Fibroblast of pulmonary artery (primary cell): ENCODE results near the gene IL23A.

Experiments
- DNase-seq: peaks from one replicate; pipeline ENCODE4 v3.0.0-alpha.2; 2010; ENCODE audit warnings: low read depth
- H3K4me3 ChIP-seq: replicated peaks from 2 replicates; pipeline ENCODE4 v1.5.1; 2011; ENCODE audit warnings: low read depth, mild to moderate bottlenecking, control low read depth, low read length, moderate library complexity
- CTCF ChIP-seq: IDR thresholded peaks from 2 replicates; pipeline ENCODE4 v1.5.1; 2011; ENCODE audit warnings: mild to moderate bottlenecking, control low read depth, low read length, inconsistent platforms; ENCODE audit errors: missing control alignments

Gene IL23A

GRCh38 chr12:56348776-56349175, 10.1 kb downstream of the IL23A start:
- H3K4me3 ChIP-seq = no peak overlapping the region
- TF ChIP-seq CTCF = no peak
- DNase-seq = no peak

- no peak for DNase-seq
- no peak for TF ChIP-seq CTCF
Observed at GRCh38 chr12:56350662-56351061, 12.0 kb downstream of the IL23A start.

GRCh38 chr12:56351325-56351724, 12.6 kb downstream of the IL23A start:
- no peak for DNase-seq
- no peak overlapping the region for H3K4me3 ChIP-seq
- TF ChIP-seq CTCF = no peak

More at GRCh38 chr12:56350662-56351061, 12.0 kb downstream of the IL23A start:
- no peak overlapping the region for H3K4me3 ChIP-seq

- TF ChIP-seq CTCF = no peak
Observed at GRCh38 chr12:56358836-56359532, 20.3 kb downstream of the IL23A start.

GRCh38 chr12:56359851-56360767, 21.4 kb downstream of the IL23A start, which contains the start of gene STAT2:
Gene STAT2, minus strand, starts transcription at chr12:56360107. Its CDS starts 3,536 bp downstream, at chr12:56356571.
- peak; percentile 100 for DNase-seq
- peak within 1 kb of the TSS; percentile 99 for H3K4me3 ChIP-seq
- TF ChIP-seq CTCF = no peak

More at GRCh38 chr12:56358836-56359532, 20.3 kb downstream of the IL23A start:
- H3K4me3 ChIP-seq = peak overlapping the region; percentile 99
- peak; percentile 83 for DNase-seq

GRCh38 chr12:56361487-56362129, 22.9 kb downstream of the IL23A start:
- no peak overlapping the region for H3K4me3 ChIP-seq
- DNase-seq = no peak
- TF ChIP-seq CTCF = no peak
